Peyer's patch (tissue), 4 donors: ENCODE results near the gene CACHD1. TPM values are rescaled to one million over a fixed set of nuclear protein-coding genes. Genes with fewer than 3 reads are reported as not detected.

Experiments
- DNase-seq, 3 donors: peaks; one replicate each; pipeline ENCODE4 v3.0.0-alpha.2; 2017 to 2019
- H3K27ac ChIP-seq, 4 donors: fragments of 200-600 bp; sonication (generic); one replicate each; pipeline ENCODE4 v1.5.1; 2016 to 2019
- H3K27me3 ChIP-seq, 2 donors: fragments of 200-600 bp; sonication (generic); one replicate each; pipeline ENCODE4 v1.5.1; 2019
- H3K36me3 ChIP-seq, 3 donors: fragments of 200-600 bp; sonication (generic); one replicate each; pipeline ENCODE4 v1.5.1; 2016 to 2019
- H3K4me1 ChIP-seq, 4 donors: fragments of 200-600 bp; sonication (generic); one replicate each; pipeline ENCODE4 v1.5.1; 2016 to 2019
- H3K4me3 ChIP-seq, 4 donors: fragments of 200-600 bp; sonication (generic); 1 replicate in 3 of 4; 2 replicates in 1 of 4; pipeline ENCODE4 v1.5.1; 2016 to 2019; ENCODE audit warnings: mild to moderate bottlenecking in 1 of 4
- H3K9me3 ChIP-seq, 4 donors: fragments of 200-600 bp; sonication (generic); one replicate each; pipeline ENCODE4 v1.5.1; 2016 to 2019; ENCODE audit warnings: mild to moderate bottlenecking in 1 of 4
- CTCF ChIP-seq, 6 experiments: fragments of 450-650 bp in 4 of 6; fragments of 200-600 bp in 2 of 6; sonication (generic) in 1 of 6; IDR thresholded peaks; one replicate each; pipeline ENCODE4 v1.5.1; 2017 to 2019; ENCODE audit warnings: antibody characterized with exemption in 6 of 6, mild to moderate bottlenecking in 3 of 6, moderate library complexity in 1 of 6
- POLR2A ChIP-seq, 2 donors: fragments of 450-650 bp; IDR thresholded peaks; one replicate each; pipeline ENCODE4 v1.5.1; 2017; ENCODE audit warnings: antibody characterized with exemption in 2 of 2, mild to moderate bottlenecking in 2 of 2, moderate library complexity in 2 of 2
- total RNA-seq, 4 donors: library from RNA; depleted of rRNA; stranded (reverse); fragments of >200 nt; gene quantifications; one replicate each; pipeline ENCODE4 v1.1.0, GENCODE V29; 2016

Gene CACHD1
- total RNA-seq, 4 donors from 2014 or later: 3.3 to 10.7 (median 6.3) TPM

- H3K27me3 ChIP-seq: no peaks in the 10 kb centered on the region
Observed at GRCh38 chr1:64502083-64502482, 32.2 kb downstream of the CACHD1 start.

GRCh38 chr1:64502931-64503330 is 33.0 kb downstream of the CACHD1 start:
- no peaks in the 10 kb centered on the region for H3K4me1 ChIP-seq
- no peaks in the 10 kb centered on the region for H3K9me3 ChIP-seq
- no peak for DNase-seq
- TF ChIP-seq CTCF (IDR thresholded peaks at IDR 0.05) (no peak), POLR2A (IDR thresholded peaks at IDR 0.05) (no peak)
- H3K36me3 ChIP-seq: no peaks in the 10 kb centered on the region
- H3K4me3 ChIP-seq: no peak overlapping the region
- H3K27me3 ChIP-seq: no peaks in the 10 kb centered on the region
- H3K27ac ChIP-seq: no peak overlapping the region

More at GRCh38 chr1:64502083-64502482, 32.2 kb downstream of the CACHD1 start:
- H3K27ac ChIP-seq: no peak overlapping the region
- no peaks in the 10 kb centered on the region for H3K36me3 ChIP-seq
- no peaks in the 10 kb centered on the region for H3K9me3 ChIP-seq
- DNase-seq: no peak
- peaks cover 0 to 6% (median 0%) of the 10 kb centered on the region in 4 donors for H3K4me1 ChIP-seq
- no peak overlapping the region for H3K4me3 ChIP-seq
- TF ChIP-seq CTCF (IDR thresholded peaks at IDR 0.05) (no peak), POLR2A (IDR thresholded peaks at IDR 0.05) (no peak)

- TF ChIP-seq CTCF (IDR thresholded peaks at IDR 0.05): no peak
- Histone ChIP-seq H3K27me3 (no peaks in the 10 kb centered on the region), H3K4me3 (peak overlapping the region; percentile 27 to 57 (median 47)), H3K36me3 (no peaks in the 10 kb centered on the region), H3K4me1 (no peaks in the 10 kb centered on the region), H3K27ac (peak overlapping the region in 3 of 4 donors; percentile 71 to 91 (median 91)), H3K9me3 (no peaks in the 10 kb centered on the region)
- DNase-seq: peak; percentile 32 to 82 (median 74)
Observed at GRCh38 chr1:64505232-64505943, 35.5 kb downstream of the CACHD1 start.

GRCh38 chr1:64505944-64506655 is 36.2 kb downstream of the CACHD1 start:
- H3K27ac ChIP-seq: peak overlapping the region in 3 of 4 donors; percentile 71 to 91 (median 91)
- H3K4me1 ChIP-seq: no peaks in the 10 kb centered on the region
- H3K9me3 ChIP-seq: no peaks in the 10 kb centered on the region
- TF ChIP-seq CTCF (IDR thresholded peaks at IDR 0.05) (peak in 3 of 6 experiments; percentile 41 to 54 (median 44)), POLR2A (IDR thresholded peaks at IDR 0.05) (peak in 1 of 2 donors; percentile 34)
- H3K27me3 ChIP-seq: no peaks in the 10 kb centered on the region
- H3K36me3 ChIP-seq: no peaks in the 10 kb centered on the region
- DNase-seq: peak; percentile 16 to 76 (median 74)
- H3K4me3 ChIP-seq: peak overlapping the region; percentile 27 to 57 (median 47)

GRCh38 chr1:64508629-64509028 is 38.7 kb downstream of the CACHD1 start:
- H3K36me3 ChIP-seq: no peaks in the 10 kb centered on the region
- no peaks in the 10 kb centered on the region for H3K27me3 ChIP-seq
- H3K9me3 ChIP-seq: no peaks in the 10 kb centered on the region
- no peak for DNase-seq
- peaks cover 0 to 10% (median 3%) of the 10 kb centered on the region in 4 donors for H3K4me1 ChIP-seq
- no peak for TF ChIP-seq CTCF (IDR thresholded peaks at IDR 0.05)
- no peak for TF ChIP-seq POLR2A (IDR thresholded peaks at IDR 0.05)
- no peak overlapping the region for H3K27ac ChIP-seq
- no peak overlapping the region for H3K4me3 ChIP-seq
